Neural crest cell (in vitro differentiated cells): ENCODE data around the gene KCNK17. TPM values are rescaled to one million over a fixed set of nuclear protein-coding genes. Genes with fewer than 3 reads are reported as not detected.
"Not testable (repeated sequence)": the region's sequence is repeated elsewhere in the genome, so short reads cannot be mapped to it uniquely, and the experiment has no call there.

Experiments used
- DNase-seq: peaks from one replicate; pipeline ENCODE4 v3.0.0; 2021; ENCODE audit warnings: low read depth, mixed read lengths, low spot score
- H3K27ac Mint-ChIP-seq: one replicate; pipeline ENCODE4 v1.8.0; 2021; ENCODE audit warnings: mild to moderate bottlenecking, mixed read lengths; ENCODE audit not compliant: unreplicated experiment
- H3K27me3 Mint-ChIP-seq: 2 replicates; pipeline ENCODE4 v1.8.0; 2021; ENCODE audit warnings: low read depth, mild to moderate bottlenecking, mixed read lengths
- H3K36me3 Mint-ChIP-seq: 2 replicates; pipeline ENCODE4 v1.8.0; 2021; ENCODE audit warnings: low read depth, mild to moderate bottlenecking, mixed read lengths
- H3K4me1 Mint-ChIP-seq: 2 replicates; pipeline ENCODE4 v1.8.0; 2021; ENCODE audit warnings: mixed read lengths
- H3K4me3 Mint-ChIP-seq: one replicate; pipeline ENCODE4 v1.8.0; 2021; ENCODE audit warnings: mild to moderate bottlenecking, mixed read lengths
- H3K9me3 Mint-ChIP-seq: 2 replicates; pipeline ENCODE4 v1.8.0; 2021; ENCODE audit warnings: mixed read lengths
- CTCF ChIP-seq: fragments of 200-600 bp; sonication (generic); conservative IDR thresholded peaks from 2 replicates; pipeline ENCODE4 v1.5.0; 2021; ENCODE audit warnings: antibody characterized with exemption, mild to moderate bottlenecking
- total RNA-seq: library from RNA; stranded (reverse); gene quantifications from 2 replicates; pipeline ENCODE4 v1.2.1, GENCODE V29; 2021

KCNK17 gene
- total RNA-seq, 1 donor from 2014 or later, result 1.6 TPM

GRCh38 chr6:39294133-39294532 lies 20.1 kb downstream of the KCNK17 start:
- no peak overlapping the region for H3K27ac Mint-ChIP-seq
- peaks cover 17% of the 10 kb centered on the region for H3K27me3 Mint-ChIP-seq
- peaks cover 33% of the 10 kb centered on the region for H3K4me1 Mint-ChIP-seq
- peaks cover 4% of the 10 kb centered on the region for H3K9me3 Mint-ChIP-seq
- no peak overlapping the region for H3K4me3 Mint-ChIP-seq
- DNase-seq, result no peak
- TF ChIP-seq CTCF, result no peak
- no peaks in the 10 kb centered on the region for H3K36me3 Mint-ChIP-seq

GRCh38 chr6:39292637-39293036 lies 21.6 kb downstream of the KCNK17 start:
- peak overlapping the region; percentile 70 for H3K27ac Mint-ChIP-seq

GRCh38 chr6:39289490-39289889 lies 24.7 kb downstream of the KCNK17 start:
- H3K27me3 Mint-ChIP-seq, result peaks cover 17% of the 10 kb centered on the region
- H3K4me3 Mint-ChIP-seq, result no peak overlapping the region
- H3K4me1 Mint-ChIP-seq, result peaks cover 7% of the 10 kb centered on the region
- DNase-seq, result no peak
- TF ChIP-seq CTCF, result no peak
- H3K36me3 Mint-ChIP-seq, result no peaks in the 10 kb centered on the region
- no peak overlapping the region for H3K27ac Mint-ChIP-seq
- H3K9me3 Mint-ChIP-seq, result peaks cover 9% of the 10 kb centered on the region

More at GRCh38 chr6:39292637-39293036, 21.6 kb downstream of the KCNK17 start:
- no peak for DNase-seq
- no peak for TF ChIP-seq CTCF
- no peaks in the 10 kb centered on the region for H3K36me3 Mint-ChIP-seq
- no peak overlapping the region for H3K4me3 Mint-ChIP-seq
- peaks cover 33% of the 10 kb centered on the region for H3K4me1 Mint-ChIP-seq
- H3K9me3 Mint-ChIP-seq, result peaks cover 9% of the 10 kb centered on the region
- peaks cover 17% of the 10 kb centered on the region for H3K27me3 Mint-ChIP-seq

GRCh38 chr6:39287601-39288000 lies 26.6 kb downstream of the KCNK17 start:
- Mint-ChIP-seq H3K36me3 (no peaks in the 10 kb centered on the region), H3K4me1 (peaks cover 7% of the 10 kb centered on the region), H3K27me3 (peaks cover 15% of the 10 kb centered on the region), H3K4me3 (no peak overlapping the region), H3K27ac (no peak overlapping the region), H3K9me3 (peaks cover 9% of the 10 kb centered on the region)
- no peak for DNase-seq
- no peak for TF ChIP-seq CTCF

- not testable (repeated sequence) for H3K9me3 Mint-ChIP-seq, H3K4me1 Mint-ChIP-seq, H3K4me3 Mint-ChIP-seq, H3K36me3 Mint-ChIP-seq, H3K27me3 Mint-ChIP-seq, DNase-seq, H3K27ac Mint-ChIP-seq
Observed at GRCh38 chr6:39286596-39286995, 27.6 kb downstream of the KCNK17 start.

- no peak for TF ChIP-seq CTCF
- no peak for DNase-seq
Observed at GRCh38 chr6:39282774-39283173, 31.4 kb downstream of the KCNK17 start.

More at GRCh38 chr6:39282774-39283173, 31.4 kb downstream of the KCNK17 start:
- Mint-ChIP-seq H3K4me1 (no peaks in the 10 kb centered on the region), H3K4me3 (no peak overlapping the region), H3K36me3 (no peaks in the 10 kb centered on the region), H3K9me3 (no peaks in the 10 kb centered on the region), H3K27me3 (no peaks in the 10 kb centered on the region), H3K27ac (peak overlapping the region; percentile 44)
